Fibroblast of villous mesenchyme (primary cell): ENCODE data around the gene DENND2A. TPM values are rescaled to one million over a fixed set of nuclear protein-coding genes. Genes with fewer than 3 reads are reported as not detected.

Source experiments
- DNase-seq: peaks from one replicate; pipeline ENCODE4 v3.0.0-alpha.2; 2010; ENCODE audit warnings: low read depth
- H3K4me3 ChIP-seq: 2 replicates; pipeline ENCODE4 v1.5.1; 2011; ENCODE audit warnings: low read depth, mild to moderate bottlenecking, low read length
- CTCF ChIP-seq: IDR thresholded peaks from 2 replicates; pipeline ENCODE4 v1.5.1; 2012; ENCODE audit warnings: low read depth, mild to moderate bottlenecking, low read length; ENCODE audit not compliant: insufficient read depth
- total RNA-seq: library from RNA; depleted of rRNA; stranded (reverse); fragments of >200 nt; gene quantifications from 2 replicates; pipeline ENCODE4 v1.2.3, GENCODE V29; 2012

DENND2A gene
- total RNA-seq, 1 donor: 25.5 TPM

- no peak for TF ChIP-seq CTCF
- DNase-seq: no peak
- no peak overlapping the region for H3K4me3 ChIP-seq
Measured at GRCh38 chr7:140485500-140486265, 154.9 kb downstream of the DENND2A start.

- no peak for TF ChIP-seq CTCF
- H3K4me3 ChIP-seq: no peak overlapping the region
- no peak for DNase-seq
Measured at GRCh38 chr7:140484951-140485499, 155.6 kb downstream of the DENND2A start.

DNA sequence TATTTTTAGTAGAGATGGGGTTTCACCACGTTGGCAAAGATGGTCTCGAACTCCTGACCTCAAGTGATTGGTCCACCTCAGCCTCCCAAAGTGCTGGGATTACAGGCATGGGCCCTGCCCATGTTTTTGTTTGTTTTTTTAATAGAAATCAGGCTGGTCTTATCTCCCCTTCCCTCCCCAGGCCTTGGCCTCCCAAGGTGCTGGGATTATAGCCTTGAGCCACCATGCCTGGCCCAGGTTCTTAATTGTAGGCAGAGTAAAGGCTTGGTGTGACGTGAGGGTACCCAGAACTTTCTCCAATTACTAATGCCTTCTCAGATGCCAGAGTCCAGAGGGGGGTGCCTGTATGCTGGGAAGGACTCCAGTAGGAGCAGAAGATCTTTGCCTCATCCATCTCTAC, 156.1 kb downstream of the DENND2A start:
- no peak overlapping the region for H3K4me3 ChIP-seq
- no peak for TF ChIP-seq CTCF
- DNase-seq: no peak

- no peak for TF ChIP-seq CTCF
- H3K4me3 ChIP-seq: peak overlapping the region; percentile 87
- no peak for DNase-seq
Measured at GRCh38 chr7:140479739-140480084, 160.9 kb downstream of the DENND2A start.

GRCh38 chr7:140479062-140479738, 161.4 kb downstream of the DENND2A start, which contains the start of gene MKRN1:
Gene MKRN1, minus strand, starts transcription at chr7:140479505. Its CDS starts 161 bp downstream, at chr7:140479344.
- peak within 1 kb of the TSS; percentile 87 for H3K4me3 ChIP-seq
- no peak for TF ChIP-seq CTCF

GRCh38 chr7:140478246-140479061, 162.2 kb downstream of the DENND2A start:
- DNase-seq: peak; percentile 53
- TF ChIP-seq CTCF: no peak

More at GRCh38 chr7:140479062-140479738, 161.4 kb downstream of the DENND2A start, which contains the start of gene MKRN1:
- peak; percentile 90 for DNase-seq

More at GRCh38 chr7:140478246-140479061, 162.2 kb downstream of the DENND2A start:
- peak overlapping the region; percentile 87 for H3K4me3 ChIP-seq
